Left ventricle myocardium inferior (tissue), 1 donor: ENCODE results near the gene TRMU. TPM values are rescaled to one million over a fixed set of nuclear protein-coding genes. Genes with fewer than 3 reads are reported as not detected.
A peak's percentile ranks its signal among the peaks of the same experiment; 100 is the strongest.

ENCODE experiments used
- DNase-seq: peaks from one replicate; pipeline ENCODE4 v3.0.0-alpha.2; 2020
- H3K27ac ChIP-seq: fragments of 200-600 bp; replicated peaks from 2 replicates; pipeline ENCODE4 v1.8.0; 2021
- H3K27me3 ChIP-seq: fragments of 200-600 bp; 2 replicates; pipeline ENCODE4 v1.8.0; 2021; ENCODE audit warnings: low read depth
- H3K36me3 ChIP-seq: fragments of 200-600 bp; 2 replicates; pipeline ENCODE4 v1.8.0; 2021
- H3K4me1 ChIP-seq: fragments of 200-600 bp; 2 replicates; pipeline ENCODE4 v1.8.0; 2021
- H3K4me3 ChIP-seq: fragments of 200-600 bp; 2 replicates; pipeline ENCODE4 v1.8.0; 2021; ENCODE audit warnings: mild to moderate bottlenecking, moderate library complexity
- H3K9me3 ChIP-seq: fragments of 200-600 bp; replicated peaks from 2 replicates; pipeline ENCODE4 v1.8.0; 2021
- CTCF ChIP-seq: fragments of 200-600 bp; IDR thresholded peaks from 2 replicates; pipeline ENCODE4 v1.8.0; 2021; ENCODE audit warnings: antibody characterized with exemption, mild to moderate bottlenecking, borderline replicate concordance
- intact Hi-C: fragments of 100-400 bp; cut with micrococcal nuclease; formaldehyde crosslinking; loops from one replicate; pipeline ENCODE4 v1.11.0; 2022
- total RNA-seq: library from RNA; stranded (reverse); fragmentation: NEBNext Ultra II Directional; extraction: Animal tissue kit (Norgen Biotek cat#: 25700); gene quantifications from one replicate; pipeline ENCODE4 v1.2.1, GENCODE V29; 2021
- donor health status: DM: no; HTN: yes; CAD: no; lungs with severe emphysema.

TRMU gene
- total RNA-seq, 1 donor from 2014 or later, result 42.0 TPM

- peak overlapping the region; percentile 91 for H3K27ac ChIP-seq
- intact Hi-C loops, result no loop called here
- H3K4me3 ChIP-seq, result no peak overlapping the region
- peaks cover 47% of the 10 kb centered on the region for H3K4me1 ChIP-seq
- H3K9me3 ChIP-seq, result no peaks in the 10 kb centered on the region
- no peaks in the 10 kb centered on the region for H3K27me3 ChIP-seq
- peak; percentile 82 for TF ChIP-seq CTCF
- peak; percentile 65 for DNase-seq
- peaks cover 65% of the 10 kb centered on the region for H3K36me3 ChIP-seq
Measured at GRCh38 chr22:46355369-46355995, 20.0 kb downstream of the TRMU start.

- H3K4me1 ChIP-seq, result peaks cover 45% of the 10 kb centered on the region
- no peaks in the 10 kb centered on the region for H3K9me3 ChIP-seq
- TF ChIP-seq CTCF, result no peak
- H3K4me3 ChIP-seq, result no peak overlapping the region
- DNase-seq, result no peak
- peak overlapping the region; percentile 14 for H3K27ac ChIP-seq
- no peaks in the 10 kb centered on the region for H3K27me3 ChIP-seq
- intact Hi-C loops, result no loop called here
- H3K36me3 ChIP-seq, result peaks cover 59% of the 10 kb centered on the region
Measured at GRCh38 chr22:46355996-46356471, 20.5 kb downstream of the TRMU start.

- intact Hi-C loops, result no loop called here
Measured at GRCh38 chr22:46356496-46357480, 21.3 kb downstream of the TRMU start.

GRCh38 chr22:46357711-46358520, 22.4 kb downstream of the TRMU start:
- H3K4me1 ChIP-seq, result peaks cover 33% of the 10 kb centered on the region
- TF ChIP-seq CTCF, result no peak
- peaks cover 40% of the 10 kb centered on the region for H3K36me3 ChIP-seq
- DNase-seq, result no peak
- H3K9me3 ChIP-seq, result no peaks in the 10 kb centered on the region
- no peaks in the 10 kb centered on the region for H3K27me3 ChIP-seq
- no peak overlapping the region for H3K27ac ChIP-seq
- intact Hi-C loops, result no loop called here
- no peak overlapping the region for H3K4me3 ChIP-seq

More at GRCh38 chr22:46356496-46357480, 21.3 kb downstream of the TRMU start:
- no peak for DNase-seq
- no peaks in the 10 kb centered on the region for H3K27me3 ChIP-seq
- TF ChIP-seq CTCF, result no peak
- H3K4me3 ChIP-seq, result no peak overlapping the region
- H3K36me3 ChIP-seq, result peaks cover 52% of the 10 kb centered on the region
- peaks cover 44% of the 10 kb centered on the region for H3K4me1 ChIP-seq
- no peaks in the 10 kb centered on the region for H3K9me3 ChIP-seq
- no peak overlapping the region for H3K27ac ChIP-seq

GRCh38 chr22:46358766-46359165, 23.3 kb downstream of the TRMU start:
- Histone ChIP-seq H3K4me3 (no peak overlapping the region), H3K27me3 (no peaks in the 10 kb centered on the region), H3K4me1 (peaks cover 24% of the 10 kb centered on the region), H3K36me3 (peaks cover 32% of the 10 kb centered on the region), H3K27ac (no peak overlapping the region), H3K9me3 (no peaks in the 10 kb centered on the region)
- no peak for TF ChIP-seq CTCF
- intact Hi-C loops, result no loop called here
- no peak for DNase-seq
